ENCODE data around the gene PALM. TPM values are rescaled to one million over a fixed set of nuclear protein-coding genes. Genes with fewer than 3 reads are reported as not detected.

Gene PALM
- total RNA-seq, 1 experiment from 2014 or later: 18.5 TPM

DNA sequence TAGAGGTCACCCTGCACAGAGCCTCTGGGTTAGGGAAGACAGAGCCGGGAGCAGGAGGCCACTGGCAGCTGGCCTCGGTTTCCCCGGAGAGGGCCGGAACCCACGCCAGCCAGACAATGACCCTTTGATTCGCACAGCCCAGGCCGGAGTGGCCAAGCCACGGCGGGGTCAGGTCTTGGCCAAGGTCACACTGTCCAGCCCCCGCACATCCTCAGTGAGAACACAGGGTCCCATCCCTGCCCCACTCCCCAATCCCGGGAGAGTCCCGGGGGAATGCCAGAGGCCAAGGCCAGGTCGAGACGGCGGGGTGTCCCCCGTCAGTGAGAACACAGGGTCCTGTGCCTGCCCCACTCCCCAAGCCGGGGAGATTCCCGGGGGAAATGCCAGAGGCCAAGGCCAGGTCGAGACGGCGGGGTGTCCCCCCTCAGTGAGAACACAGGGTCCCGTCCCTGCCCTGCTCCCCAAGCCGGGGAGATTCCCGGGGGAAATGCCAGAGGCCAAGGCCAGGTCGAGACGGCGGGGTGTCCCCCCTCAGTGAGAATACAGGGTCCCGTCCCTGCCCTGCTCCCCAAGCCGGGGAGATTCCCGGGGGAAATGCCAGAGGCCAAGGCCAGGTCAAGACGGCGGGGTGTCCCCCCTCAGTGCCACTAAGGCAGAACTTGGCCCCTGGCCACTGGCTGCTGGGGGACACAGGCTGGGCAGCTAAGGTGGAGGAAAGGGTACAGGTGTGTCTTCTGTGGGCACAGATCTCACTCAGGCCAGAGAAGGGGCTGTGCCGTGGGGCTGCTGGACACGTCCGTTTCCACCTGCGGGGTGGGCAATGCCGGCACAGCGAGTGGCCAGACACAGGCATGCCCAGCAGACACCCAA lies 34.2 kb upstream of the PALM start:
- H3K9ac ChIP-seq (ENCODE audit: extremely low read depth, insufficient read length, low read length): no peak overlapping the region
- no peaks in the 10 kb centered on the region for H3K4me1 ChIP-seq (ENCODE audit: insufficient read depth, low read length)
- Mint-ChIP-seq H3K4me3 (no peak overlapping the region), H3K4me1 (peaks cover 0 to 10% of the 10 kb centered on the region in 2 experiments; a peak in 2 of 4 replicates), H3K27me3 (ENCODE audit: low read depth) (peaks cover 53% of the 10 kb centered on the region), H3K36me3 (ENCODE audit: insufficient read depth in 1 of 3, low read depth in 3 of 3) (no peaks in the 10 kb centered on the region), H3K9me3 (no peaks in the 10 kb centered on the region), H3K27ac (no peak overlapping the region; a peak in 1 of 7 replicates)
- DNase-seq: no peak
- no CpG with 5 or more reads among the region's 38 CpGs for WGBS (ENCODE audit: extremely low coverage, insufficient read length, low lambda C conversion rate)
- no peak overlapping the region for H4K8ac ChIP-seq (replicated peaks; ENCODE audit: insufficient read length, low read depth, low read length)
- no peak overlapping the region for H4K91ac ChIP-seq (ENCODE audit: insufficient read length, low read depth, low read length)
- H4K5ac ChIP-seq (ENCODE audit: insufficient read length, low read depth, low read length): no peak overlapping the region
- no peaks in the 10 kb centered on the region for H4K20me1 ChIP-seq (ENCODE audit: control insufficient read depth, insufficient read depth, insufficient read length)
- no peak overlapping the region for H3K4ac ChIP-seq (ENCODE audit: low read depth, low read length)
- H3K27me3 ChIP-seq (ENCODE audit: insufficient read depth, low read length): no peaks in the 10 kb centered on the region; the same call in 1 of the 2 replicates
- no peak overlapping the region for H3K27ac ChIP-seq (ENCODE audit: insufficient read length, low read depth, low read length)
- H2AFZ ChIP-seq (ENCODE audit: low read length): no peak overlapping the region
- TF ChIP-seq, protein P1, sequence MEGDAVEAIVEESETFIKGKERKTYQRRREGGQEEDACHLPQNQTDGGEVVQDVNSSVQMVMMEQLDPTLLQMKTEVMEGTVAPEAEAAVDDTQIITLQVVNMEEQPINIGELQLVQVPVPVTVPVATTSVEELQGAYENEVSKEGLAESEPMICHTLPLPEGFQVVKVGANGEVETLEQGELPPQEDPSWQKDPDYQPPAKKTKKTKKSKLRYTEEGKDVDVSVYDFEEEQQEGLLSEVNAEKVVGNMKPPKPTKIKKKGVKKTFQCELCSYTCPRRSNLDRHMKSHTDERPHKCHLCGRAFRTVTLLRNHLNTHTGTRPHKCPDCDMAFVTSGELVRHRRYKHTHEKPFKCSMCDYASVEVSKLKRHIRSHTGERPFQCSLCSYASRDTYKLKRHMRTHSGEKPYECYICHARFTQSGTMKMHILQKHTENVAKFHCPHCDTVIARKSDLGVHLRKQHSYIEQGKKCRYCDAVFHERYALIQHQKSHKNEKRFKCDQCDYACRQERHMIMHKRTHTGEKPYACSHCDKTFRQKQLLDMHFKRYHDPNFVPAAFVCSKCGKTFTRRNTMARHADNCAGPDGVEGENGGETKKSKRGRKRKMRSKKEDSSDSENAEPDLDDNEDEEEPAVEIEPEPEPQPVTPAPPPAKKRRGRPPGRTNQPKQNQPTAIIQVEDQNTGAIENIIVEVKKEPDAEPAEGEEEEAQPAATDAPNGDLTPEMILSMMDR (conservative IDR thresholded peaks at IDR 0.05): no peak
- no peak overlapping the region for H2BK120ac ChIP-seq (ENCODE audit: low read depth, low read length, poor library complexity, severe bottlenecking)
- H2BK20ac ChIP-seq (ENCODE audit: low read depth, low read length, poor library complexity, severe bottlenecking): no peak overlapping the region
- H2BK12ac ChIP-seq (ENCODE audit: insufficient read length, low read depth, low read length): no peak overlapping the region
- no peak overlapping the region for H3K56ac ChIP-seq (ENCODE audit: insufficient read length, low read depth, low read length)
- no peaks in the 10 kb centered on the region for H3K9me3 ChIP-seq (ENCODE audit: control insufficient read depth, low read depth, low read length)
- H3K23me2 ChIP-seq (ENCODE audit: insufficient read length, low read depth, low read length, poor library complexity, severe bottlenecking): peaks cover 6% of the 10 kb centered on the region
- no peak overlapping the region for H3T11ph ChIP-seq (ENCODE audit: low read length)
- H3K79me1 ChIP-seq (ENCODE audit: insufficient read depth, low read depth, low read length, poor library complexity, severe bottlenecking): no peaks in the 10 kb centered on the region
- no peaks in the 10 kb centered on the region for H3K79me2 ChIP-seq (ENCODE audit: insufficient read depth, low read length)
- H3K18ac ChIP-seq (ENCODE audit: insufficient read length, low read depth, low read length): no peak overlapping the region
- H2BK15ac ChIP-seq (ENCODE audit: low read depth, low read length): no peak overlapping the region
- H3K23ac ChIP-seq (ENCODE audit: insufficient read length, low read depth, low read length): no peak overlapping the region
- no peak overlapping the region for H3K4me2 ChIP-seq (ENCODE audit: insufficient read depth, insufficient read length, low read length)
- no peak overlapping the region for H3K14ac ChIP-seq (ENCODE audit: insufficient read depth, low read length)
- H2BK5ac ChIP-seq (ENCODE audit: insufficient read length, low read length): no peak overlapping the region
- no peak overlapping the region for H2AK5ac ChIP-seq (ENCODE audit: insufficient read length, low read length)
